Mammary epithelial cell (primary cell): ENCODE data around the gene SLC1A2.

ENCODE experiments used
- EZH2 ChIP-seq: IDR thresholded peaks from 2 replicates; pipeline ENCODE4 v1.6.1; 2012; ENCODE audit warnings: low read length, inconsistent platforms, borderline replicate concordance
- TF ChIP-seq, protein P1 (sequence below), 2 donors: IDR thresholded peaks in 1 of 2; conservative IDR thresholded peaks in 1 of 2; 2 replicates each; pipeline ENCODE4 v1.5.1; 2011 to 2012; ENCODE audit warnings: inconsistent platforms in 2 of 2, low read length in 2 of 2, mild to moderate bottlenecking in 2 of 2, control low read depth in 1 of 2, low read depth in 1 of 2; ENCODE audit not compliant: insufficient read depth in 1 of 2; ENCODE audit errors: extremely low read depth in 1 of 2

DNA sequence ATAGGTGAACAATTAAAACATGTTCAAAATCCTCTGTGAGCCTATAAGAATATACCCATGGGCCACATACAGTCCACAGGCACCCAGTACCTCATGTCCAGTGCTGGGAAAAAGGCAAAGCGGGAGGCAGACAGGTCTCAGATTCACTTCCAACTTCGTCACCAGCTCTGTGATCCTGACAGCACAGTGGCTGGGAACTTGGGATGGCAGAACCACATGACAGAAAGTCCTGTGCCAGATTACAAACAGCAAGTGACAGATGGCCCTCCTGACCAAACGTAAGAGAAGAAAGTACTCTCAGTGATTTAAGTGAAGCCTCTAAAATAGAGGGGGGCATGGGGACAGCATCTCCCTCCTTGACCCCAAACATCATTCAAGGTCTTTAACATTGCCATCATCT lies 5.8 kb downstream of the SLC1A2 start:
- TF ChIP-seq, protein P1, sequence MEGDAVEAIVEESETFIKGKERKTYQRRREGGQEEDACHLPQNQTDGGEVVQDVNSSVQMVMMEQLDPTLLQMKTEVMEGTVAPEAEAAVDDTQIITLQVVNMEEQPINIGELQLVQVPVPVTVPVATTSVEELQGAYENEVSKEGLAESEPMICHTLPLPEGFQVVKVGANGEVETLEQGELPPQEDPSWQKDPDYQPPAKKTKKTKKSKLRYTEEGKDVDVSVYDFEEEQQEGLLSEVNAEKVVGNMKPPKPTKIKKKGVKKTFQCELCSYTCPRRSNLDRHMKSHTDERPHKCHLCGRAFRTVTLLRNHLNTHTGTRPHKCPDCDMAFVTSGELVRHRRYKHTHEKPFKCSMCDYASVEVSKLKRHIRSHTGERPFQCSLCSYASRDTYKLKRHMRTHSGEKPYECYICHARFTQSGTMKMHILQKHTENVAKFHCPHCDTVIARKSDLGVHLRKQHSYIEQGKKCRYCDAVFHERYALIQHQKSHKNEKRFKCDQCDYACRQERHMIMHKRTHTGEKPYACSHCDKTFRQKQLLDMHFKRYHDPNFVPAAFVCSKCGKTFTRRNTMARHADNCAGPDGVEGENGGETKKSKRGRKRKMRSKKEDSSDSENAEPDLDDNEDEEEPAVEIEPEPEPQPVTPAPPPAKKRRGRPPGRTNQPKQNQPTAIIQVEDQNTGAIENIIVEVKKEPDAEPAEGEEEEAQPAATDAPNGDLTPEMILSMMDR (conservative IDR thresholded peaks at IDR 0.05 in 1 of 2, IDR thresholded peaks at IDR 0.05 in 1 of 2; ENCODE audit: extremely low read depth in 1 of 2, insufficient read depth in 1 of 2, low read depth in 1 of 2, low read length in 2 of 2), result no peak
- no peak for TF ChIP-seq EZH2
